Stimulated activated CD8-positive, alpha-beta memory T cell treated with anti-CD3 and anti-CD28 coated beads, Interleukin-4, amount 100 ng/mL, for 48 hours (primary cell): ENCODE data around the gene ENGASE.

ENCODE experiments used
- DNase-seq: peaks from one replicate; pipeline ENCODE4 v3.0.0-alpha.2; 2020

The ENGASE gene

GRCh38 chr17:79116575-79117368 is 42.1 kb downstream of the ENGASE start:
- DNase-seq, result no peak

GRCh38 chr17:79117905-79118487 is 43.4 kb downstream of the ENGASE start:
- DNase-seq, result no peak

GRCh38 chr17:79118924-79119323 is 44.3 kb downstream of the ENGASE start:
- no peak for DNase-seq

DNA sequence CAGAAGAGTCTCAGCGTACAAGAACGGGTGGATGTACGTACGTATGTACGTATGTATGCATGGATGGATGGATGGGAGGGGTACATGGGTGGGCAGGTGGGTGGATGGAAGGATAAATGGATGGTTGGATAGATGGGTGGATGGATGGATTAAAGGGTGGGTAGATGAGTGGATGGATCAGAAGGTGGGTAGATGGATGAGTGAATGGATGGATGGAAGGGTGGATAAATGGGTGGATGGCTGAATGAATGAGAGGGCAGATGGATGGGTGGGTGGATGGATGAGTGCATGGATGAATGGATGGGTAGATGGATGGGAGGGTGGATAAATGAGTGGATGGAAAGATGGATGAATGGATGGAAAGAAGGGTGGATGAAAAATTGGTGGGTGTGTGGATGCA is 45.6 kb downstream of the ENGASE start:
- no peak for DNase-seq

DNA sequence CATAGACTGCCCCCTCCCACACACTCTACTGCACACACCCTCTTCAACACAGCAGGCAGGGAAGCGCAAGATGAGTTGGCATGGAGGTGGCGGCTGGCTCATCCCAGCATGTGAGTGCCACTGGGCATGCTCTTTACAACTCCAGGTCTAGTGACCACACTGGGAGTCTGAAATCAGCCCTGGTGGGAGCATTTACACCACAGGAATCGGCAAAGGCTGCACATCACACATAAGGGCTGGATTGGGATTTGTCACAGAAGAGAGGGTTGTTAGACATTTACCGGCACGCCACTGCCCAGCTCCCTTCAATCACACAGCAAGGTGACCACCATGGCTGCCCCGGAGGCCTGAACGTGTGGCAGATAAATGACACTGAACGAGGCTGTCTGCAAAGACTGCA is 49.4 kb downstream of the ENGASE start:
- no peak for DNase-seq

- DNase-seq, result no peak
These were observed 50.0 kb downstream of the ENGASE start for GRCh38 chr17:79124513-79125209.

- DNase-seq, result no peak
These were observed 50.9 kb downstream of the ENGASE start for GRCh38 chr17:79125503-79125902.

GRCh38 chr17:79126139-79126538 is 51.5 kb downstream of the ENGASE start:
- DNase-seq, result no peak

GRCh38 chr17:79127534-79128135 is 53.0 kb downstream of the ENGASE start:
- DNase-seq, result no peak

- DNase-seq, result no peak
These were observed 54.9 kb downstream of the ENGASE start for GRCh38 chr17:79129523-79129922.

- DNase-seq, result no peak
These were observed 56.1 kb downstream of the ENGASE start for GRCh38 chr17:79130536-79131273.

DNA sequence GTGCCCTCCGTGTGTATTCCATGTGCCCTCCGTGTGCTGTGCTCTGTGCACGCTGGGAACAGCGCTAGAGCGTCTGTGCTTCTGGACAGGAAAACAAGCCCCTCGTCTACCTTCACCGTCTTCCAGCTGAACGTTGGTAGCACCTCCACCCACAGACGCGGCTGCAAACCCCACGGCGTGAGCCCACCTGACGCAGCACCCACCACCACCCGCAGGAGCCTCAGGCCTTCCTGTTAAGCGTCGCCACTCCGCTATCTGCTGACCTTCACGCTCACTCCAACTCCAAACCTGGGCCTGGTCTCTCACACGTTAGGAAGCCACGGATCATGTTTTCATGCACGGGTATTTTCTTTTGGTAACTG is 56.6 kb downstream of the ENGASE start:
- no peak for DNase-seq

DNA sequence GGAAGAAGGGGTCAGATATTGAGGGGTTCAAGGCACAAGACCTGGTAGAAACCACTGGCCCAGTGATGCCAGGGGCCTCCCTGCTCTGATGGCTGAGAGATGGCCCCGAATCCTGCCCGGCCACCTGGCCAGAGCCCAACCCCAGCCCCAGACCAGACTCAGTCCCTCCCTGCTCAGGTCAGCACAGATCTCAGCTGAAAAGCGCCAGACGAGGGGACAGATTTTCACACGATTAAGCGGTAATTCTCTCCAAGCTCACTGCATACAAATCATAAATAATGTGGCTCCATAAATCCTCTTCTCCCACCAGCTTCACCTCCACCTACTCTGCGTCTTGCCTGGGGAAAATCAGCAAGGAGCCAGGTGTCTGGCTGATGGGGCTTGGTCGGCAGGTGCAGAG is 57.1 kb downstream of the ENGASE start:
- DNase-seq, result no peak

- DNase-seq, result no peak
These were observed 57.8 kb downstream of the ENGASE start for GRCh38 chr17:79132271-79133064.

DNA sequence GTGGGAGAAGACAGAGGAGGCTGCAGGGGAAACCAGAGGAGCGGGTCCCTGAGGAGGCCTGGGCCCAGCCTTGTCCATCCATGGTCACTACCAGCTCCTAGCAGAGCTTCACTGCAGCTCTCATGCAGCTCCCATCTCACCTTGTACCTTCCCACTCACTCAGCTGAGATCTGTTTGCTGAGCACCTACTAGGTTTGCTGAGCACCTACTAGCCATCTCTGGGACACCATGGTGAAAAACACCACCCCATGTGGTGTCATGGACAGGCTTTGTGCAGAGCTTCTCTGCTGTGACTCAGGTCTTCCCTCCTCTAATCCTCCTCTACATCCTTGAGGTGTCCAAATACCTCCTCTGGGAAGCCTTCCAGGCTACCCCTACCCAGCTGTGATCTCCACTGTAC is 58.6 kb downstream of the ENGASE start:
- DNase-seq, result no peak

GRCh38 chr17:79133985-79134384 is 59.4 kb downstream of the ENGASE start:
- no peak for DNase-seq

DNA sequence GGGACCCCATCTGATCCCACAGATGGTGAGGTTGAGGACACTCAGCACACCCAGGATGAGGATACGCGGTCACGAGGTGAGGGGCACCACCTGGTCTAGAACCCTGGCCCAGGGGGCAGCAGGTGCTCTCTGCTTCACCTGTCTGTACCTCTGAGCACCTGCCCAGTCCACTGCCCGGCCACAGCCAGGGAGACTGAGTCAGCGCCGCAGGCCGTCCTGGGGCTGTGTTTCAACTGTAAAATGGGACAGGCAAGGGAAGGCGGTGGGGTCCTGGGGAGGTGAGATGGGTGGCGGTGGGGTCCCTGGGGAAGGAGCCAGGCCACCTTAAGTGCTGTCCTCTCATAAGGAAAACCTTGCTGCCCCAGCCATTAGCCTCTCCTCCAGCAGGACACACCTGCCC is 60.4 kb downstream of the ENGASE start:
- no peak for DNase-seq

DNA sequence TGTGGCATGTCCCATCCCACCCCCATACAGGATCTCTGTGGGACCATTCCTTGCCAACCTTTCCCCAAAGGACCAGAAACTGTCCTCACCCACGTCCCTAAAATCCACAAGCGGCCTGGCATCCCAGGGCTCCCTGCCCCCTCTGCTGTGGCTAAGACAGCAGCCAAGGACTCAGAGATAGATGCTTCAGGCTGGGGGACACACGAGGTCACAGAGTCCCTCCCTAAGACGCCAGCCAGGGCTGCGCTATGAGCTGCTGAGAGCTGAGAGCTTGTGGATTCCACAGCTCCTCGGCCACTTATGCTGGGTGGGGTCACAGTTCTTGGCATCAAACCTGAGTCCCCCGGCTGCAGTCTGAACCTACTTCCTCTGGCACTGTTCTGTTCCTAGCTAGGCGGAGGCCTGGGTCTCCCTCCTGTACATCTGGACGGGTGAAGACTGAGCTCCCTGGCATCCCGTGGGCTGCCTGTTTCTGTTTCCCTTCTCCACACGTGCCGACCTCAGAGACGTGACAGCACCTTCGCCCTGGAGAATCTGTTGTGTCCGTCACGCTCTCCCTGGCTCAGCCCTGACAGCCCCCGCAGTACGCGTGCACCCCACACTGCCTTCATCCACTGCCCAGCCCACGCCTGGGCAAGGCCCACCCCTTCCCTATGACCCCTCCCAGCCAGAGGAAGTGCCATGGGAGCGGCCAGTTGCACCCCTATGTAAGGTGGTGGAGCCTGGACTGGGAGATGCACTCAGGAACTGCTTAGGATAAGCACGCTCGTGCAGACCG is 61.2 kb downstream of the ENGASE start:
- DNase-seq, result no peak
